ENCODE results near the gene SLC4A3. TPM values are rescaled to one million over a fixed set of nuclear protein-coding genes. Genes with fewer than 3 reads are reported as not detected.

SLC4A3 gene
- total RNA-seq, 1 experiment from 2014 or later: 23.0 TPM

DNA sequence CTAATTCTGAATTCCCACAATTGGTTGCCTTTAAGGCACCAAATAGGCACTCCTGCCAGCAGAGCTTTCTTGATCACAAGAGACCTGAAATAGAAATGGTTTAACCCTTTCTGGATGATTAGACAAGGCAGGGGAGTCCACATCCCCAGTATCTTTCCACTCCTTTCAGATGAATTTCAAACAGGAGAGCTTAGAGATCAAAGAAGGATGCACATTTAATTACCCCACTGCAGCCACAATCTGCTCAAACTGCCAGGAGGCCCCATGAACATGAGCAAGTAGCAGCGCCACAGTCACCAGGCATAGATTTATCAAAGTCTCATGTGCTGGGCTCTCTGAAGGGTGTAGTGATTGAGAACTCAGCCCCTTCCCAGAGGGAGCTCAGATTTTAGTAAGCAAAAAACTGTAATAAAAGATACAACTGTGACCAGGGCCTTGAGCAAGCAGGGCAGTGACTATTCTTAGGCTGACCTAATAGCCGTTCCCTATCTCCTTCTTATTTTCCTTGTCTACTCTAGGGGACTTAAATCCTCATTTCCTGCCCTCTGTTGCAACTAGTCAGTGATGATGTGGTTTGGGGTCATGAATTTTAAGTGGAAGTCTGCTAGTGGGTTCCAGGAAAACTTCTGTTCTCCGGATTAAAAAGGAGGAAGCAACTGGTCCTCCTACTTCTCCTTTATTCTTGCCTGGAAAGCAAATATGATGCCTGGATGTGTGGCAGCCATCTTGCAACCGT, 53.7 kb downstream of the SLC4A3 start:
- no peak overlapping the region for H3K27ac ChIP-seq (ENCODE audit: low read depth, low read length)
- CTCF ChIA-PET: no interaction called here

DNA sequence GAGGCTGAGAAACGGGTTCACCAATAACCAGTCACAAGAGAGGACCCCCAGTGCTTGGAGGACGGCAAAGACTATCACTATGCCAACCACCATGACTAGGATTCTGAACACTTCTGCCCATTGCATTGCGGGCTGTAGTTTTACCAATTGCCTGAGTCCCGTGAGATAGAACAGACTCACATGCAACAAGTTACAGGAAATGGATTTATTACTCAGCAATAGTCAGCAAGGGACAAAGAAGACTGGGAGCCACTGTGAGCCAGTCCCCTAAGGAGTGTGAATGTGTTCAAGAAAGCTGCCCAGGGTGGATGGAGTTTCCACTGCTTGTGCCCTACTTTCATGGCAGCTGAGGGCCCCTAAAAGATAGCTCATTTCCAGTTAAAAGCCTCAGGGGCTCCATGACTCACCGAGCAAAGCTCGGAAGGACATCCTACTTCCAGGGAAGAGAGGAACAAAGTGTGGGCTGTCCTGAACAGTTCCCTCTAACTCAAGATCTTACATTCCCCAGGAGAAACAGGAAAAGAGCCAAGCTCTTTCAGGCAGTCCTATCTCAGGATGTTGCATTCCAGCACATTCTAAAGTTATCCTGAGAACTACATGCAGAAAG, 54.4 kb downstream of the SLC4A3 start:
- H3K79me2 ChIP-seq (ENCODE audit: insufficient read depth, low read length): peaks cover 7% of the 10 kb centered on the region; the same call in 1 of the 2 replicates
- BruUV-seq (replicated peaks): no TSS peak
- no peaks in the 10 kb centered on the region for H4K20me1 ChIP-seq (ENCODE audit: insufficient read depth)
- H3K27me3 ChIP-seq (ENCODE audit: insufficient read depth, low read length): no peaks in the 10 kb centered on the region
- RAD21 ChIA-PET (ENCODE audit: low non-redundant PET in 1 of 2, low total read pairs in 2 of 2, uncharacterized antibody in 2 of 2, unreplicated experiment in 2 of 2): no interaction called here
- H3K4me1 ChIP-seq (ENCODE audit: control insufficient read depth in 1 of 2, insufficient read depth in 2 of 2, low read length in 2 of 2): peaks cover 19 to 55% of the 10 kb centered on the region in 2 experiments
- DNase-seq (ENCODE audit: low read depth, low spot score) (no peak), ATAC-seq (no peak)
- no peaks in the 10 kb centered on the region for H3K9me2 ChIP-seq (ENCODE audit: insufficient read depth)
- TF ChIP-seq, protein P1, sequence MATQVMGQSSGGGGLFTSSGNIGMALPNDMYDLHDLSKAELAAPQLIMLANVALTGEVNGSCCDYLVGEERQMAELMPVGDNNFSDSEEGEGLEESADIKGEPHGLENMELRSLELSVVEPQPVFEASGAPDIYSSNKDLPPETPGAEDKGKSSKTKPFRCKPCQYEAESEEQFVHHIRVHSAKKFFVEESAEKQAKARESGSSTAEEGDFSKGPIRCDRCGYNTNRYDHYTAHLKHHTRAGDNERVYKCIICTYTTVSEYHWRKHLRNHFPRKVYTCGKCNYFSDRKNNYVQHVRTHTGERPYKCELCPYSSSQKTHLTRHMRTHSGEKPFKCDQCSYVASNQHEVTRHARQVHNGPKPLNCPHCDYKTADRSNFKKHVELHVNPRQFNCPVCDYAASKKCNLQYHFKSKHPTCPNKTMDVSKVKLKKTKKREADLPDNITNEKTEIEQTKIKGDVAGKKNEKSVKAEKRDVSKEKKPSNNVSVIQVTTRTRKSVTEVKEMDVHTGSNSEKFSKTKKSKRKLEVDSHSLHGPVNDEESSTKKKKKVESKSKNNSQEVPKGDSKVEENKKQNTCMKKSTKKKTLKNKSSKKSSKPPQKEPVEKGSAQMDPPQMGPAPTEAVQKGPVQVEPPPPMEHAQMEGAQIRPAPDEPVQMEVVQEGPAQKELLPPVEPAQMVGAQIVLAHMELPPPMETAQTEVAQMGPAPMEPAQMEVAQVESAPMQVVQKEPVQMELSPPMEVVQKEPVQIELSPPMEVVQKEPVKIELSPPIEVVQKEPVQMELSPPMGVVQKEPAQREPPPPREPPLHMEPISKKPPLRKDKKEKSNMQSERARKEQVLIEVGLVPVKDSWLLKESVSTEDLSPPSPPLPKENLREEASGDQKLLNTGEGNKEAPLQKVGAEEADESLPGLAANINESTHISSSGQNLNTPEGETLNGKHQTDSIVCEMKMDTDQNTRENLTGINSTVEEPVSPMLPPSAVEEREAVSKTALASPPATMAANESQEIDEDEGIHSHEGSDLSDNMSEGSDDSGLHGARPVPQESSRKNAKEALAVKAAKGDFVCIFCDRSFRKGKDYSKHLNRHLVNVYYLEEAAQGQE (IDR thresholded peaks at IDR 0.05; ENCODE audit: low read depth): no peak
- TF ChIP-seq TCF7L2 (IDR thresholded peaks at IDR 0.05; ENCODE audit: borderline replicate concordance, extremely low read depth, insufficient read depth, insufficient read length): no peak
- TF ChIP-seq, protein P2, sequence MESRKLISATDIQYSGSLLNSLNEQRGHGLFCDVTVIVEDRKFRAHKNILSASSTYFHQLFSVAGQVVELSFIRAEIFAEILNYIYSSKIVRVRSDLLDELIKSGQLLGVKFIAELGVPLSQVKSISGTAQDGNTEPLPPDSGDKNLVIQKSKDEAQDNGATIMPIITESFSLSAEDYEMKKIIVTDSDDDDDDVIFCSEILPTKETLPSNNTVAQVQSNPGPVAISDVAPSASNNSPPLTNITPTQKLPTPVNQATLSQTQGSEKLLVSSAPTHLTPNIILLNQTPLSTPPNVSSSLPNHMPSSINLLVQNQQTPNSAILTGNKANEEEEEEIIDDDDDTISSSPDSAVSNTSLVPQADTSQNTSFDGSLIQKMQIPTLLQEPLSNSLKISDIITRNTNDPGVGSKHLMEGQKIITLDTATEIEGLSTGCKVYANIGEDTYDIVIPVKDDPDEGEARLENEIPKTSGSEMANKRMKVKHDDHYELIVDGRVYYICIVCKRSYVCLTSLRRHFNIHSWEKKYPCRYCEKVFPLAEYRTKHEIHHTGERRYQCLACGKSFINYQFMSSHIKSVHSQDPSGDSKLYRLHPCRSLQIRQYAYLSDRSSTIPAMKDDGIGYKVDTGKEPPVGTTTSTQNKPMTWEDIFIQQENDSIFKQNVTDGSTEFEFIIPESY (IDR thresholded peaks at IDR 0.05; ENCODE audit: extremely low read depth, insufficient replicate concordance, low read length): no peak
- H3K4me2 ChIP-seq (ENCODE audit: low read length): no peak overlapping the region
- H3K4me3 ChIP-seq (replicated peaks in 1 of 2; ENCODE audit: low read depth in 1 of 2, low read length in 2 of 2): no peak overlapping the region
- POLR2A ChIA-PET: no interaction called here
- intact Hi-C loops (cut with micrococcal nuclease): no loop called here
- CTCF ChIA-PET: no interaction called here
- no peak overlapping the region for H3K9ac ChIP-seq (ENCODE audit: low read length)
- H2AFZ ChIP-seq (ENCODE audit: low read depth, low read length, poor library complexity, severe bottlenecking): peak overlapping the region; percentile 48
- peaks cover 0 to 22% of the 10 kb centered on the region in 2 experiments; a peak in 1 of 4 replicates for H3K9me3 ChIP-seq (ENCODE audit: control insufficient read depth in 1 of 2, insufficient read depth in 1 of 2, low read depth in 1 of 2, low read length in 2 of 2)
- no peaks in the 10 kb centered on the region for H3K36me3 ChIP-seq (ENCODE audit: control insufficient read depth in 1 of 2, insufficient read depth in 2 of 2, low read length in 2 of 2)
- no peak overlapping the region for H3K27ac ChIP-seq (ENCODE audit: low read depth, low read length)

More for the DNA sequence above, 53.7 kb downstream of the SLC4A3 start:
- H2AFZ ChIP-seq (ENCODE audit: low read depth, low read length, poor library complexity, severe bottlenecking): peak overlapping the region; percentile 48
- no peak overlapping the region for H3K9ac ChIP-seq (ENCODE audit: low read length)
- no peaks in the 10 kb centered on the region for H3K36me3 ChIP-seq (ENCODE audit: control insufficient read depth in 1 of 2, insufficient read depth in 2 of 2, low read length in 2 of 2)
- BruUV-seq (replicated peaks): no TSS peak
- intact Hi-C loops (cut with micrococcal nuclease): no loop called here
- H3K79me2 ChIP-seq (ENCODE audit: insufficient read depth, low read length): peaks cover 7% of the 10 kb centered on the region; the same call in 1 of the 2 replicates
- H3K9me3 ChIP-seq (ENCODE audit: control insufficient read depth in 1 of 2, insufficient read depth in 1 of 2, low read depth in 1 of 2, low read length in 2 of 2): peaks cover 0 to 22% of the 10 kb centered on the region in 2 experiments; a peak in 1 of 4 replicates
- no peak for DNase-seq (ENCODE audit: low read depth, low spot score)
- ChIA-PET POLR2A (no interaction called here), RAD21 (ENCODE audit: low non-redundant PET in 1 of 2, low total read pairs in 2 of 2, uncharacterized antibody in 2 of 2, unreplicated experiment in 2 of 2) (no interaction called here)
- TF ChIP-seq ZNF274 (IDR thresholded peaks at IDR 0.05; ENCODE audit: low read depth, low read length): no peak
- H4K20me1 ChIP-seq (ENCODE audit: insufficient read depth): no peaks in the 10 kb centered on the region
- no peak overlapping the region for H3K4me3 ChIP-seq (replicated peaks in 1 of 2; ENCODE audit: low read depth in 1 of 2, low read length in 2 of 2)
- H3K4me1 ChIP-seq (ENCODE audit: control insufficient read depth in 1 of 2, insufficient read depth in 2 of 2, low read length in 2 of 2): peaks cover 14 to 48% of the 10 kb centered on the region in 2 experiments
- H3K9me2 ChIP-seq (ENCODE audit: insufficient read depth): no peaks in the 10 kb centered on the region
- H3K27me3 ChIP-seq (ENCODE audit: insufficient read depth, low read length): no peaks in the 10 kb centered on the region
- no peak overlapping the region for H3K4me2 ChIP-seq (ENCODE audit: low read length)
- no peak for ATAC-seq

All from HCT116 (cell line).